ENCODE data around the gene ZC3H12A.

GRCh38 chr1:37501661-37502060 lies 27.3 kb downstream of the ZC3H12A start:
- TF ChIP-seq CTCF (IDR thresholded peaks at IDR 0.05 in 2 of 3, conservative IDR thresholded peaks at IDR 0.05 in 1 of 3; ENCODE audit: control insufficient read depth in 2 of 3, extremely low read depth in 1 of 3, insufficient read depth in 1 of 3, low read depth in 3 of 3, low read length in 3 of 3) (no peak), ESRRA (IDR thresholded peaks at IDR 0.05; ENCODE audit: low read length) (no peak), RAD51 (IDR thresholded peaks at IDR 0.05) (no peak), RFX5 (IDR thresholded peaks at IDR 0.05; ENCODE audit: low read depth, low read length) (no peak), ZNF384 (IDR thresholded peaks at IDR 0.05; ENCODE audit: borderline replicate concordance, low read depth, low read length) (no peak)

Measured in GM12878 (cell line).